ENCODE measurements around the gene LYPD3.

GRCh38 chr19:43489310-43489709 lies 23.9 kb upstream of the LYPD3 start:
- no peak for TF ChIP-seq POLR2A (IDR thresholded peaks at IDR 0.05)
- no peak for TF ChIP-seq CTCF (IDR thresholded peaks at IDR 0.05)

All from esophagus squamous epithelium (tissue), 4 donors.